NCI-H2107 treated with DMSO at 0.1 percent for 48 hours (cell line): ENCODE measurements around the gene VEZF1.
"Not testable (repeated sequence)": the region's sequence is repeated elsewhere in the genome, so short reads cannot be mapped to it uniquely, and the experiment has no call there.

ENCODE experiments used
- DNase-seq: peaks from one replicate; lab custom pipeline; 2025; ENCODE audit not compliant: unreplicated experiment; lab: John Stamatoyannopoulos, UW

The VEZF1 gene

DNA sequence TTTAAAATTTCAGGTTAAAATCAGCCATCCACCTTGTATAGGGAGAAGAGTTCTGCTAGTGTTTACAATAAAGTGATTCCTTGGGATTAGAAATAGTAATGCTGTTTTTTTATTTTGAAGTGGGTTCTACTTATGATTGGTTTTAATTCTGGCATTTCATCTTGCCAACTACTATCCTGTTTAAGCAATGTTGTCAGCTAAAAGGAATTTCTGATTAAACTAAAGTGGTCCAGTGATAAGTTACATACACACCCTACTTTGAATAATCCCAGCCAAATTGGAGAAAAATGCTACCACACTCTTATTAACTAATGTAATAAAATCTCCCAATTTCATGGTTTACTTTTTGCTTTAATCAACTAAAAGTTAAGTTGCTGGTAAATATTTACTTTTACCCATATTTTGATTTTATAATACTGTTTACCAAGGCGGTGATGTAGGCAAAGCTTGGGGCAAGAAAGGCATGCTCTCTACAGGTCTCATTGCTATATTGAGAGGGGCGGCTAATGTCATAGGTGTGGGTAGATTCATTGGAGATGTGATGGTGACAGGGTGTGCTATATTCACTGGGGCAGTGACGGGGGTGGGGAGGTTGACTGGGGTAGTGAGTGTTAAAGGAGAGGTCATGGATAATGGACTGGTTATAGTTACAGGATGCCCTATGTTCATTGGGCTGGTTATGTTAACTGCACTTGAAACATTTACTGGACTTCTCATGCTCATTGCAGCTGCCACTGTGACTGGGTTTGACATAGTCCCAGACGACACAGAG, 13.8 kb downstream of the VEZF1 start:
- DNase-seq: not testable (repeated sequence)

DNA sequence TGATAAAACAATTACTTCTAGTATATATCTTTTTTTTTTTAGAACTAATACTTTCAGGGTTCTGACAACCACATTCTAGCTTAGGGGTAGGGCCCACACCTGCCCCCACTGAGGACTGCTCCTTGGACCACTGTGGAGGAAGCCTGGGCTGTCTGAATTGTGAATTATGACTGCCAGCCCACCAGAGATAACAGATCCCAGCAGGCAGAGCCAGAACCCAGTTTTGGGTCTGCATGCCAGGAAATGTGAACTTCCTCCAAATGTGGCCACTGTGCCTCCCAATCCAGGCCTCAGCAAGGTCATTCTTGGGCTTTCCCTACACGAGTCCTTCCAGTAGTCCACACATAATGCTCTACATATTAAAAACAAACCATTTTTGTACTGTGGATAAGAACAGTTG, 15.9 kb downstream of the VEZF1 start:
- DNase-seq: no peak

DNA sequence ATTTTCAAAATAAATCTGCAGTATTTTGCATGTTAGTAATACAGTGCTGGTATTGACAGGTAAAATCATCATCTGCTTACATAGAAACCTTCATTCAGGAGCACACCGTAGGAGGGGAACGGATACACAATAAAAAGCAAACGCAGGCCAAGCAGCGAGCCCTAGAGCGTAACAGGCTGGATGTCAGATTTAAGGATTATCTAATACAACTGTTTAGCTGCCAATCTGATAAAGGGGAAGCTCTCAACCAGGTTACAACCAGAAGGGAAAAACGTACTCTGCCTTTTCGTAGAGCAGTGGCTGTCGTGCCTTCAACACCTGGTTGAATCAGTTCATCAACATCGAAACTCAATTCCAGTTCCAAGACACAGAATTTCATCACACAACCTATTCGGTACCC, 16.5 kb downstream of the VEZF1 start:
- DNase-seq: no peak

GRCh38 chr17:57970710-57971109, 17.3 kb downstream of the VEZF1 start:
- no peak for DNase-seq

- no peak for DNase-seq
These were observed 19.6 kb downstream of the VEZF1 start for GRCh38 chr17:57968456-57968855.

- no peak for DNase-seq
These were observed 21.2 kb downstream of the VEZF1 start for GRCh38 chr17:57966875-57967274.

DNA sequence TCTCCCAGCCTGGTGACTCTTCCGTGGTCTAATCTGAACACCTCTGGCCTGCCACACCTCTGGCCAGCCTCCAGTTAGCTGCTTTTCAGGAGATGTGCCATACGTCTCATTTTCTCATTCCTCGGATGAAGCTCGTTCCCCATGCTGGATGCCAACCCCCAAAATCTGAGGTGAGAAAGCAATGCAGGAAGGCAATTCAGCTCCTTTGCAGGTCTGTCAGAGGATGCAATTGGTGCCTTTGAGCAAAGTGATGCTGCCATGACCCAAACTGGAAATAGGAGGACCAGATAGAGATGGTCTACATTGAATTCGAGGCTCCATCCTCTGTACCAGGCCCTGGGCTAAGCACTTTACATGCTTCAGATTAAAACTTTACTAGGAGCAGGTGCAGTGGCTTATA, 21.8 kb downstream of the VEZF1 start:
- no peak for DNase-seq

DNA sequence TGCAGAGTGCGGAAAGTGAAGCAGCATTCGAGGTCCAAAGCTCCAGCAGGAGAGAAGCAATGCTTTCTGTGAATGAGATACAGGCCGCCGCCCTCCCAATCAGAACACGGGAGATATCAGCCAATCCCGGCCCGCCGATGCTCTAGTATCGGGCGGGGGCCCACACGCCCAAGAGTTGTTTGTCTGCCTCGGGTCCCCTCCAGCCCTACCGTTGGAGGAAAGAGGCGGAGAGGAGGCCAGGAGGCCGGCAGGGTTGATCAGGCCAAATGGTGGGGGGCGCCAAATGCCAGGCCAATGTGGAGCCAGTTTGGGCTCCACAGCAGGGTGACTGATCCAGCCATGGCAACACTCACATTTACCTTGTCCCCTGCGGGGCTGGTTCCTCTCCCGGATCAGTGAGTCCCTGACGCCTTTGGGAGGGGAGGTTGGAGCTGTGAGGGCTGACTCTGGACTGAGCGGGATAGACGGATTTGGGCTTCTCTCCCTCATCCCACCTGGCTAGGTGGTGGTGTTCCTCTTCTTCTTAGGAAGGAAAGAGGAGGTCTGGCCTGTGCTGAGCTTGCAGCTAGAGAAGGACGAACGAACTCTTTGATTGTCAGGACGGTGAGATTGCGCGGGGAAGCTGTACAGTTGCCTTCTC, 22.4 kb downstream of the VEZF1 start:
- DNase-seq: no peak

- no peak for DNase-seq
These were observed 24.9 kb downstream of the VEZF1 start for GRCh38 chr17:57963149-57963511.

- no peak for DNase-seq
These were observed 25.5 kb downstream of the VEZF1 start for GRCh38 chr17:57962279-57963148.

- no peak for DNase-seq
These were observed 28.1 kb downstream of the VEZF1 start for GRCh38 chr17:57959929-57960328.

GRCh38 chr17:57958391-57958790, 29.7 kb downstream of the VEZF1 start:
- DNase-seq: not testable (repeated sequence)

DNA sequence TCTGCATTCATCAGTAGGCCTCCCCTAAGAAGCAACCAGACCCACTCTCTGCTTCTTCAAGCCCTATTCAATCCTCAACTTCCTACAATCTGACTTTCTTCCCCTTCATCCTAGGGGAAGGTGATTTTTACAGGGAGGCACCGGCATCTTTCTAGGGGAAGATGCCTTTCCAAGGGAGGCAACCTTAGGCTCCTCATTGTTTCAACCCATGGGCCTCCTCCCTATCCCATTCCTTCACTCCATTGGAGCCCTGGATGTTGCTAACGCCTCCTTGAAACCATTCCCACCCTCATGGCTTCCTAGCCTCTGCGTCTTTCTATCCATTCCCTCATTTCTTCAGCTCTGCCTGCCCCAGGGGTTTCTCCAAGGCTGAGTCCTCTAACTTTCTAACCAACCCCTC, 30.2 kb downstream of the VEZF1 start:
- no peak for DNase-seq

DNA sequence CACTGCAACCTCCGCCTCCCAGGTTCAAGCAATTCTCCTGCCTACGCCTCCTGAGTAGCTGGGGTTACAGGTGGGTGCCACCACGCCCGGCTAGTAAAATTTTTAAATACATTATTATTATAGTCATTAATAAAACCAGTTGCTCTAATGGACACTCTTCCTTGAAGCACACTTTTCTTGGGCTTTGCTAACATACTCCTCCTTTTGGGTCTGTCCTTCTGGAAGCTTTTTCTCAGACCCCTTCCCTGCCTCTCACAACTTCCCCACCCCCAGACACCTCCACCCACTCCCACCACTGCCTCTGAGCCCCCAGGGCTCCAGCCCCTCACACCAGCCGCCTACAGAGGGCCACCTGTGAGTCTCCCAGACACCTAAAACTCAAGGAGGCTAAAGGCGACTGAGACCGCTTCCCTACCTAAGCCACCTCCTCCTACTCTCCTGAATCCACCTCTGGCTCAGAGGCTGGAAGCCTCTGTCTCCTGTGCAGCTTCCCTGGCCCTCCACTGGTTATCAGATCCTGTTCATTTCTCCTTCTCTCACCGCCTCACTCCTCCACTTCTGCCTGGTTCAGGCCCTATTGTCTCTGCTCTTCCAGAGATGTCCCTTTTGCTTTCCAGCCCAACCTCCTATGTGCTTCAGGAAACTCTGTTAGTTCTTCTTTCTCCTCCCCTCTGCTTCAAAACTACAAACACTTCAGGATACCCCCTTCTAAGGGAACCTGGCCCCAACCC, 30.8 kb downstream of the VEZF1 start:
- DNase-seq: no peak

DNA sequence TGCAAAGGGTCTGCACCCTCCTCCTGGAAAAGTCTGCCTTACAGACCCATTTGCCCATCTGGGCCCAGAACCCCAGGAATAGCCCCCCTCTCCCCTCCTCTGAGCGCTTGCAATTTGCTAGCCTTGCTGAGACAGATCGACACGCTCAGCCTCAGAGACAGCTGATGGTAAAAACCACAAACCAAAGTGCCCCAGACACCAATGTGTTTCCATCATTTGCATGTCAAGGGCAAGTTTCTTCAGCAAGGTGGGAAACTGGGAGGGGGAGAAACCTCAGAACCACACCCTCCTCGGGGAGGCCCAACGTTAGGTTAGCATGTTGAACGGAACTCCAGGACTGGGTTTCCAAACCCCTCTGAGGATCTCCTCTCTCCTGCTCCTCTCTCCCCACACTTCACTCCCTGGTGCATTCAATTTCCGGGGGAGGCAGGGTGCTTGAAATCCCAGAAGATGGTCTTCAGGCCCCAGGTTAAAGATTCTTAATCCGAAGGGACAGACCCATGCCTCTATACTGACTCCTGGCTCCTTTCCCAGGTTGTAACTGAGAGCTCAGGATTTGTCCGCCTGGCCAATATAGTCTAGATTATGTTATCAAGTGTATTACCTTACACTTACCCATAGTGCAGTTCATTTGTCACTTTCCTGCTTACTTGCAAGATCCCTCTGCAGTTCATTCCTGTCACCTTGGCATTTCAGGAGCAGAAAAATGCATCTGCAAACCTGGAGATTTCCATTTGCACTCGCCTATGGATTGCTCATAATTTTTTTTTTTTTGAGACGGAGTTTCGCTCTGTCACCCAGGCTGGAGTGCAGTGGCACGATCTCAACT, 31.5 kb downstream of the VEZF1 start:
- peak; percentile 90 for DNase-seq

DNA sequence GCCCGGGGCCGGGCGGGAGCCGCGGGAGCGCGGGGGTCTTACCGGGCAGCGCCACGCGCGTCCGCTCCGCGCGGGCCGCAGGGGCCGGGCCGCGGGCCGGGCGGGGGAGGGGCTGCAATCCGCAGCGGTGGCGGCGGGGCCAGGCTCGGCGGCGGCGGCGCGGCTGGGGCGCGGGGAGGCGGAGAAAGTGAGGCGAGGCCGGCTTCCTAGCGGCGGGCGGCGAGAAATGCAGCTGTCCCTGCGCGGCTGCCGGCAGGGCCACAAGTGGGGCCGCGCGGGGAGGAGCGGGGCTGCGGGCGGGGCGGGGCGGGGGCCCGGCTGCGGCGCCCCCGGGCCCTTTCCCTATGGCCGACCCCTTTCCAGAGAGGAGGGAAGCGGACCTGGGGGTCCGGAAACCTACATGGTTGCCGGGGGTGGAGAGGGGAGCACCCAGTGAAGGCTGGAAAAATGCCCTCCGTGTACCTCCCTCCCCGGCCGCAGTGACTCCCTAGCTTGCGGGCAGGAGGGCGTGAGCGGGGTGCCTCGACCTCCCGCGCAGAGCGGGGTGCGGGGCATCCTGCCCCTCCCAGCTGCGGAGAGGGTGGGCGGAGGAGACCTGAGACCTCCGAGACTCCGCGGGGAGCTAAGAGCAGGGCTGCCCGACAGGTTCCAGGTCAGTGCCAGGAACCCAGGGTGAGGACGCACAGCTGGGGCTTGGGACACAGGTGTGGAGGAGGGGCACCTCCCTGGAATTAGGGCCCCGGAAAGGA, 32.7 kb downstream of the VEZF1 start, which contains the start of gene CUEDC1:
Gene CUEDC1 (minus strand): TSS at position 230 of the 749 bp plus-strand sequence. CDS start 69,848 bp downstream, outside the sequence.
- DNase-seq: no peak

- peak; percentile 48 for DNase-seq
These were observed 33.5 kb downstream of the VEZF1 start for GRCh38 chr17:57954397-57955182.

DNA sequence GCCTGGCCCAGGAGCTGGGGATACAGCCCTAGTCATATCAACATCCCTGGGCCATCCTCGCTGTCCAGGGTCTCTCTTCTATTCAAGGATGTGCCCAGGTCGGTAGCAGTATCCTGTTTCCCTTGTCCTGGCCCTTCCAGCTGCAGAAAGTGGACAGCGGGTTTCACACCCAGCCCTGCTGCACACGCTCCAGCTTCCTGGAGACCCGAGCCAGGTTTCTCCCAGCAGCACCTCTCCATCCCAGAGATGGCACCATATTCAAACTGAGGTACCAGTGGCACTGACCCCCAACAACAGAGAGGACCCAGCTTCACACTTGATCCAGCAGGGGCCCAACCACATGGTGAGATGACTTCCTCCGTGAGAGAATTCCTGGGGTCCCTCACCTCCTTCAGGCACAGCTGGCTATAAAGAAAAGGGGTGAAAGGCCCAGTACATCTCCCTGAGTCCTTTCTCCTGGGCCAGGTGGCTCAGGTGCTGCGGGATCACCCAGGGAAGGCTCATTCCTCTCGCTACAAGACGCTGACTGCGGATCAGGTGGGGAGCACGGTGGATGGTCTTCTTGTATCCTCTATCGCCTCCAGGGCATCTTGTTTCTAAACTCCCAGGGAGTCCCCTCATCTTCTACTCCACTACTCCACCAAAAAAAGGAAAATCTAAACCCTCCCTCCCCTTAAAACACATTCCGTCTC, 34.2 kb downstream of the VEZF1 start:
- no peak for DNase-seq
